B cell (primary cell): ENCODE results near the gene MIS18A. TPM values are rescaled to one million over a fixed set of nuclear protein-coding genes. Genes with fewer than 3 reads are reported as not detected.
"Not testable (repeated sequence)": the region's sequence is repeated elsewhere in the genome, so short reads cannot be mapped to it uniquely, and the experiment has no call there.

ENCODE experiments used
- ATAC-seq: fragments of 200-7000 bp; cut with Tn5 transposase; one replicate; pipeline ENCODE4 v1.10.0; 2021; ENCODE audit warnings: low read depth, mild to moderate bottlenecking, moderate number of reproducible peaks, moderate library complexity
- CTCF ChIA-PET: fragments of 350-600 bp; sonication (Branson Sonifier 250); formaldehyde crosslinking; loops from one replicate; lab custom pipeline; 2021; ENCODE audit warnings: antibody characterized with exemption, inconsistent platforms; lab: Charles Lee
- POLR2A ChIA-PET: fragments of 350-600 bp; sonication (Branson Sonifier 250); formaldehyde crosslinking; loops from one replicate; lab custom pipeline; 2021; ENCODE audit warnings: antibody characterized with exemption; lab: Charles Lee
- DNase-seq: peaks from one replicate; pipeline ENCODE4 v3.0.0; 2013
- H2AFZ ChIP-seq: 2 replicates; pipeline ENCODE4 v1.6.1; 2012; ENCODE audit warnings: mild to moderate bottlenecking, low read depth, low read length; ENCODE audit not compliant: insufficient read depth, poor library complexity, severe bottlenecking
- H3K27ac ChIP-seq, 2 donors: 1 replicate in 1 of 2; 2 replicates in 1 of 2; pipeline ENCODE4 v1.5.1; 2012 to 2013; ENCODE audit warnings: low read length in 2 of 2, mild to moderate bottlenecking in 2 of 2, moderate library complexity in 1 of 2
- H3K27me3 ChIP-seq, 4 experiments: fragments of 200-600 bp in 1 of 4; sonication (generic) in 1 of 4; replicated peaks in 1 of 4; 1 replicate in 2 of 4; 2 replicates in 2 of 4; pipeline versions ENCODE4 v1.6.1 to v1.7.0; 2013 to 2016; ENCODE audit warnings: low read length in 3 of 4, mild to moderate bottlenecking in 2 of 4, mixed read lengths in 1 of 4, moderate library complexity in 1 of 4; ENCODE audit not compliant: insufficient read depth in 4 of 4, control insufficient read depth in 3 of 4; ENCODE audit errors: control extremely low read depth in 1 of 4
- H3K36me3 ChIP-seq, 2 experiments: replicated peaks in 1 of 2; 1 replicate in 1 of 2; 2 replicates in 1 of 2; pipeline versions ENCODE4 v1.6.1 to v1.7.1; 2013; ENCODE audit warnings: low read length in 1 of 2; ENCODE audit not compliant: insufficient read depth in 2 of 2, control insufficient read depth in 1 of 2; ENCODE audit errors: control extremely low read depth in 1 of 2, extremely low read depth in 1 of 2
- H3K4me1 ChIP-seq, 2 donors: fragments of 200-600 bp in 1 of 2; sonication (generic) in 1 of 2; 1 replicate in 1 of 2; 2 replicates in 1 of 2; pipeline versions ENCODE4 v1.5.1 to v1.6.1; 2013 to 2017; ENCODE audit warnings: low read length in 2 of 2; ENCODE audit not compliant: control insufficient read depth in 2 of 2, insufficient read depth in 2 of 2
- H3K4me2 ChIP-seq: replicated peaks from 2 replicates; pipeline ENCODE3; 2012; ENCODE audit warnings: mild to moderate bottlenecking, low read depth, low read length; ENCODE audit not compliant: poor library complexity, severe bottlenecking
- H3K4me3 ChIP-seq, 5 experiments: fragments of 200-600 bp in 1 of 5; sonication (generic) in 1 of 5; 1 replicate in 3 of 5; 2 replicates in 2 of 5; pipeline versions ENCODE4 v1.5.1 to v1.7.0; 2011 to 2016; ENCODE audit warnings: low read length in 4 of 5, mild to moderate bottlenecking in 4 of 5, low read depth in 2 of 5, control low read depth in 1 of 5, moderate library complexity in 1 of 5; ENCODE audit not compliant: insufficient read depth in 1 of 5; ENCODE audit errors: control extremely low read depth in 1 of 5, extremely low read depth in 1 of 5
- H3K79me2 ChIP-seq: fragments of 200-600 bp; sonication (generic); one replicate; pipeline ENCODE4 v1.6.0; 2016; ENCODE audit warnings: low read length; ENCODE audit not compliant: control insufficient read depth, insufficient read depth
- H3K9ac ChIP-seq: fragments of 200-600 bp; sonication (generic); 2 replicates; pipeline ENCODE4 v1.6.1; 2017; ENCODE audit warnings: mild to moderate bottlenecking, low read length, moderate library complexity
- H3K9me3 ChIP-seq, 3 donors: one replicate each; pipeline versions ENCODE4 v1.6.1 to v1.7.1; 2013; ENCODE audit warnings: low read length in 2 of 3; ENCODE audit not compliant: control insufficient read depth in 2 of 3, insufficient read depth in 1 of 3; ENCODE audit errors: control extremely low read depth in 1 of 3
- H4K20me1 ChIP-seq: 2 replicates; pipeline ENCODE4 v1.6.0; 2012; ENCODE audit warnings: mild to moderate bottlenecking, low read length; ENCODE audit not compliant: insufficient read depth, control insufficient read depth, poor library complexity, severe bottlenecking
- H3K27ac Mint-ChIP-seq: one replicate; pipeline ENCODE4 v1.8.0; 2021; ENCODE audit warnings: mixed read lengths
- H3K27me3 Mint-ChIP-seq: one replicate; pipeline ENCODE4 v1.8.0; 2021; ENCODE audit warnings: mixed read lengths
- H3K4me1 Mint-ChIP-seq: one replicate; pipeline ENCODE4 v1.8.0; 2021; ENCODE audit warnings: mixed read lengths
- H3K4me3 Mint-ChIP-seq: one replicate; pipeline ENCODE4 v1.8.0; 2021; ENCODE audit warnings: mixed read lengths
- H3K9me3 Mint-ChIP-seq: one replicate; pipeline ENCODE4 v1.8.0; 2022; ENCODE audit warnings: mixed read lengths; ENCODE audit not compliant: insufficient read depth
- EZH2 ChIP-seq: IDR thresholded peaks from 2 replicates; pipeline ENCODE4 v1.6.1; 2012; ENCODE audit warnings: borderline replicate concordance, low read depth, mild to moderate bottlenecking, moderate library complexity, low read length; ENCODE audit not compliant: insufficient read depth, poor library complexity, severe bottlenecking
- WGBS: methylation state at CpG from one replicate; pipeline ENCODE4 v1.1.5; 2013; ENCODE audit warnings: missing lambda C conversion rate; ENCODE audit not compliant: insufficient coverage; 5-methylcytosine and 5-hydroxymethylcytosine counted together
- intact Hi-C: fragments of 100-400 bp; cut with micrococcal nuclease; formaldehyde crosslinking; loops from one replicate; pipeline ENCODE4 v1.10.0; 2022
- polyA plus RNA-seq: library from polyadenylated mRNA; depleted of rRNA; stranded (reverse); fragments of >200 nt; gene quantifications from 2 replicates; pipeline ENCODE4 v1.2.3, GENCODE V29; 2012
- total RNA-seq, 2 donors: library from RNA; stranded (reverse); fragments of 120-200 nt in 1 of 2; gene quantifications; 1 replicate in 1 of 2; 2 replicates in 1 of 2; pipeline versions ENCODE4 v1.2.3 to v1.2.4, GENCODE V29; 2013 to 2022
- TF ChIP-seq, protein P1 (sequence below): fragments of 200-600 bp; IDR thresholded peaks from one replicate; pipeline ENCODE4 v1.8.0; 2022; ENCODE audit warnings: antibody characterized with exemption, mild to moderate bottlenecking

Gene MIS18A
- total and polyA plus RNA-seq, 2 donors (not counting 1 experiment from before 2014, with no cell fraction given), result 4.0 to 10.4 TPM

DNA sequence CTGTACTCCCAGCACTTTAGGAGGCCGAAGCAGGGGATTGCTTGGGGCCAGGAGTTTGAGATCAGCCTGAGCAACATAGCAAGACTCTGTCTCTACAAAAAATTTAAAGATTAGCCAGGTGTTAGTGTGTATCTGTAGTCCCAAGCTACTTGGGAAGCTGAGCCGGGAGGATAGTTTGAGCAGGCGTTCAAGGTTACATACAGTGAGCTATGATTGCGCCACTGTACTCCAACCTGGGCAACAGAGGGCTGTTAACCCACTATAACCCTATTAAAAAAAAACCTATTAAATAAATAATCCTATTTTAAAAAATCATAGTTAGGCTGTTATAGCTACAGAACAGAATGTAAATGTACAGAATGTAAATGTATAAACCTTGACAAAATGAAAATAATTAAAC is 2.2 kb downstream of the MIS18A start:
- WGBS, result no CpG with 5 or more reads among the region's 4 CpGs
- H3K36me3 ChIP-seq, result peaks cover 0 to 15% of the 10 kb centered on the region in 2 experiments
- no peak overlapping the region for H3K27ac Mint-ChIP-seq
- no peaks in the 10 kb centered on the region for H4K20me1 ChIP-seq
- ATAC-seq (no peak), DNase-seq (no peak)
- H3K79me2 ChIP-seq, result peaks cover 30% of the 10 kb centered on the region
- H2AFZ ChIP-seq, result no peak overlapping the region
- H3K27me3 ChIP-seq, result no peaks in the 10 kb centered on the region
- H3K9me3 Mint-ChIP-seq, result no peaks in the 10 kb centered on the region
- no peak overlapping the region for H3K4me3 Mint-ChIP-seq
- H3K9ac ChIP-seq, result no peak overlapping the region
- no peaks in the 10 kb centered on the region for H3K27me3 Mint-ChIP-seq
- no peak overlapping the region for H3K27ac ChIP-seq
- H3K4me1 ChIP-seq, result peaks cover 16 to 22% of the 10 kb centered on the region in 2 donors
- ChIA-PET CTCF (interaction anchor here (0.5 kb wide), 1 partner anchor 324 kb away, joined by 3 read pairs; no protein-coding TSS in a partner anchor), POLR2A (no interaction called here)
- peaks cover 22% of the 10 kb centered on the region for H3K4me1 Mint-ChIP-seq
- H3K4me3 ChIP-seq, result no peak overlapping the region
- H3K4me2 ChIP-seq, result no peak overlapping the region
- TF ChIP-seq EZH2, result no peak
- TF ChIP-seq, protein P1, sequence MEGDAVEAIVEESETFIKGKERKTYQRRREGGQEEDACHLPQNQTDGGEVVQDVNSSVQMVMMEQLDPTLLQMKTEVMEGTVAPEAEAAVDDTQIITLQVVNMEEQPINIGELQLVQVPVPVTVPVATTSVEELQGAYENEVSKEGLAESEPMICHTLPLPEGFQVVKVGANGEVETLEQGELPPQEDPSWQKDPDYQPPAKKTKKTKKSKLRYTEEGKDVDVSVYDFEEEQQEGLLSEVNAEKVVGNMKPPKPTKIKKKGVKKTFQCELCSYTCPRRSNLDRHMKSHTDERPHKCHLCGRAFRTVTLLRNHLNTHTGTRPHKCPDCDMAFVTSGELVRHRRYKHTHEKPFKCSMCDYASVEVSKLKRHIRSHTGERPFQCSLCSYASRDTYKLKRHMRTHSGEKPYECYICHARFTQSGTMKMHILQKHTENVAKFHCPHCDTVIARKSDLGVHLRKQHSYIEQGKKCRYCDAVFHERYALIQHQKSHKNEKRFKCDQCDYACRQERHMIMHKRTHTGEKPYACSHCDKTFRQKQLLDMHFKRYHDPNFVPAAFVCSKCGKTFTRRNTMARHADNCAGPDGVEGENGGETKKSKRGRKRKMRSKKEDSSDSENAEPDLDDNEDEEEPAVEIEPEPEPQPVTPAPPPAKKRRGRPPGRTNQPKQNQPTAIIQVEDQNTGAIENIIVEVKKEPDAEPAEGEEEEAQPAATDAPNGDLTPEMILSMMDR, result no peak
- H3K9me3 ChIP-seq, result no peaks in the 10 kb centered on the region
- intact Hi-C loops, result loop anchor here (5.0 to 10.0 kb wide), 4 partner anchors 336 to 1638 kb away; partner anchors contain the start of genes ATP5PO, CFAP298, CRYZL1 and ITSN1

GRCh38 chr21:32270748-32271147 is 8.1 kb downstream of the MIS18A start:
- CTCF ChIA-PET, result interaction anchor here (0.9 kb wide), 1 partner anchor 9 kb away, joined by 3 read pairs; the partner anchor contains the start of gene MIS18A
- intact Hi-C loops, result loop anchor here (5.0 to 10.0 kb wide), 2 partner anchors 483 to 1644 kb away; partner anchors contain the start of gene ATP5PO
- no CpG with 5 or more reads among the region's 4 CpGs for WGBS

DNA sequence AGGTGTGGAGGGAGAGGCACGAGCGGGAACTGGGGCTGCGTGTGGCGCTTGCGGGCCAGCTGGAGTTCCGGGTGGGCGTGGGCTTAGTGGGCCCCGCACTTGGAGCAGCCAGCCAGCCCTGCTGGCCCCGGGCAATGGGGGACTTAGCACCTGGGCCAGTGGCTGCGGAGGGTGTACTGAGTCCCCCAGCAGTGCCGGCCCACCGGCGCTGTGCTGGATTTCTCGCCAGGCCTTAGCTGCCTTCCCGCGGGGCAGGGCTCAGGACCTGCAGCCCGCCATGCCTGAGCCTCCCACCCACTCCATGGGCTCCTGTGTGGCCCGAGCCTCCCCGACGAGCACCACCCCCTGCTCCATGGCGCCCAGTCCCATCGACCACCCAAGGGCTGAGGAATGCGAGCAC is 13.5 kb downstream of the MIS18A start:
- H3K4me1 Mint-ChIP-seq, H3K9me3 ChIP-seq, H2AFZ ChIP-seq, H3K27ac ChIP-seq, H3K79me2 ChIP-seq, ATAC-seq, H3K4me3 ChIP-seq, H3K9ac ChIP-seq, intact Hi-C loops, H3K9me3 Mint-ChIP-seq, H3K4me2 ChIP-seq, H4K20me1 ChIP-seq, H3K27ac Mint-ChIP-seq, CTCF ChIA-PET, H3K27me3 Mint-ChIP-seq, POLR2A ChIA-PET, H3K4me3 Mint-ChIP-seq, DNase-seq, H3K27me3 ChIP-seq, H3K4me1 ChIP-seq: not testable (repeated sequence)
- 97% methylated on average over 11 of the region's 23 CpGs for WGBS
- peaks cover 0 to 25% of the 10 kb centered on the region in 2 experiments for H3K36me3 ChIP-seq

More at GRCh38 chr21:32270748-32271147, 8.1 kb downstream of the MIS18A start:
- TF ChIP-seq, protein P1, result no peak
- no peak for TF ChIP-seq EZH2
- Histone ChIP-seq H3K4me3 (no peak overlapping the region), H3K4me2 (no peak overlapping the region), H3K27ac (no peak overlapping the region), H3K27me3 (no peaks in the 10 kb centered on the region), H4K20me1 (no peaks in the 10 kb centered on the region), H3K79me2 (peaks cover 6% of the 10 kb centered on the region), H3K9ac (no peak overlapping the region), H2AFZ (no peak overlapping the region), H3K4me1 (no peaks in the 10 kb centered on the region), H3K36me3 (peaks cover 0 to 41% of the 10 kb centered on the region in 2 experiments), H3K9me3 (no peaks in the 10 kb centered on the region)
- ATAC-seq (no peak), DNase-seq (no peak)
- POLR2A ChIA-PET, result no interaction called here
- H3K27ac Mint-ChIP-seq, result no peak overlapping the region
- H3K4me3 Mint-ChIP-seq, result no peak overlapping the region
- no peaks in the 10 kb centered on the region for H3K4me1 Mint-ChIP-seq
- no peaks in the 10 kb centered on the region for H3K27me3 Mint-ChIP-seq
- no peaks in the 10 kb centered on the region for H3K9me3 Mint-ChIP-seq
